GM10248 (cell line): Measurements from ENCODE around the gene PRDM16.

Source experiments
- CTCF ChIA-PET: fragments of 300-600 bp; sonication (Branson Sonifier 250); formaldehyde crosslinking; extraction: SDS; loops from one replicate; lab custom pipeline; 2021; ENCODE audit warnings: antibody characterized with exemption; lab: Yijun Ruan, JAX
- POLR2A ChIA-PET: fragments of 350-650 bp; sonication (Branson Sonifier 250); formaldehyde crosslinking; extraction: SDS; loops from one replicate; lab custom pipeline; 2020; ENCODE audit warnings: antibody characterized with exemption; lab: Yijun Ruan, JAX
- DNase-seq: peaks from one replicate; pipeline ENCODE4 v3.0.0; 2012; ENCODE audit errors: extremely low spot score
- TF ChIP-seq, protein P1 (sequence below): IDR thresholded peaks from 2 replicates; pipeline ENCODE4 v1.5.1; 2012; ENCODE audit warnings: mild to moderate bottlenecking, low read depth; ENCODE audit errors: extremely low read depth, missing control alignments, control extremely low read depth

PRDM16 gene

DNA sequence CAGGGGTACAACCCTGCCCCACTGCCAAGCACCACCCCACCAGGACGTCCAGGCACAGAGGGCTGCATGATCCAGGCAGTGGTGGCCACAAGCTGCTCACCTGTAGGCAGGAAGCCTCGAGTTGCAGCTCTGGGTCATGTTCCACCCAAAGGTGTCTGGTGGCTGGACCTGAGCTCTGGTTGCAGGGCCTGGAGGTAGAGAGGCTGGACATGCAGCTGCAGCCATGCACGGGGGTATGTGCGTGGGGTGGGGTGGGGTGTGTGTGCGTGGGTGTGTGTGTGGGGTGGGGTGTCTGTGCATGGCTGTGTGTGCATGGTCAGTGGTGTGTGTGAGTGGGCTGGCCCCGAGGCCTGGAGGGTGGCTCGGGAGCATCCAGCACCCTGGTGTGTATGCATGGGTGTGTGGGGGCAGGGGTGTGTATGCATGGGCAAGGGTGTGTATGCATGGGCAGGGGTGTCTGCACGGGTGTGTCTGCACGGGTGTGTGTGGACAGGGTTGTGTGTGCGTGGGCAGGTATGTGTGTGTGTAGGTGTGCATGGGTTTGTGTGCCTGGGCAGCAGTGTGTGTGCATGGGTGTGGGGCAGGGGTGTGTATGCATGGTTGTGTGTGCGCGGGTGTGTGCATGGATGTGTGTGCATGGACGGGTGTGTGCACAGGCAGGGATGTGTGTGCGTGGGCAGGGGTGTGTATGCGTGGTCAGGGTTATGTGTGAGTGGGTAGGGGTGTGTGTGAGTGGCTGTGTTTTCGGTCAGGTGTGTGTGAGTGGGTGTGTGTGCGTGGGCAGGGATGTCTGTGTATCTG lies 401.0 kb downstream of the PRDM16 start:
- no peak for DNase-seq
- ChIA-PET POLR2A (no interaction called here), CTCF (interaction anchor here (1.7 kb wide), 1 partner anchor 21 kb away, joined by 4 read pairs; no protein-coding TSS in a partner anchor)
- TF ChIP-seq, protein P1, sequence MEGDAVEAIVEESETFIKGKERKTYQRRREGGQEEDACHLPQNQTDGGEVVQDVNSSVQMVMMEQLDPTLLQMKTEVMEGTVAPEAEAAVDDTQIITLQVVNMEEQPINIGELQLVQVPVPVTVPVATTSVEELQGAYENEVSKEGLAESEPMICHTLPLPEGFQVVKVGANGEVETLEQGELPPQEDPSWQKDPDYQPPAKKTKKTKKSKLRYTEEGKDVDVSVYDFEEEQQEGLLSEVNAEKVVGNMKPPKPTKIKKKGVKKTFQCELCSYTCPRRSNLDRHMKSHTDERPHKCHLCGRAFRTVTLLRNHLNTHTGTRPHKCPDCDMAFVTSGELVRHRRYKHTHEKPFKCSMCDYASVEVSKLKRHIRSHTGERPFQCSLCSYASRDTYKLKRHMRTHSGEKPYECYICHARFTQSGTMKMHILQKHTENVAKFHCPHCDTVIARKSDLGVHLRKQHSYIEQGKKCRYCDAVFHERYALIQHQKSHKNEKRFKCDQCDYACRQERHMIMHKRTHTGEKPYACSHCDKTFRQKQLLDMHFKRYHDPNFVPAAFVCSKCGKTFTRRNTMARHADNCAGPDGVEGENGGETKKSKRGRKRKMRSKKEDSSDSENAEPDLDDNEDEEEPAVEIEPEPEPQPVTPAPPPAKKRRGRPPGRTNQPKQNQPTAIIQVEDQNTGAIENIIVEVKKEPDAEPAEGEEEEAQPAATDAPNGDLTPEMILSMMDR, result no peak

DNA sequence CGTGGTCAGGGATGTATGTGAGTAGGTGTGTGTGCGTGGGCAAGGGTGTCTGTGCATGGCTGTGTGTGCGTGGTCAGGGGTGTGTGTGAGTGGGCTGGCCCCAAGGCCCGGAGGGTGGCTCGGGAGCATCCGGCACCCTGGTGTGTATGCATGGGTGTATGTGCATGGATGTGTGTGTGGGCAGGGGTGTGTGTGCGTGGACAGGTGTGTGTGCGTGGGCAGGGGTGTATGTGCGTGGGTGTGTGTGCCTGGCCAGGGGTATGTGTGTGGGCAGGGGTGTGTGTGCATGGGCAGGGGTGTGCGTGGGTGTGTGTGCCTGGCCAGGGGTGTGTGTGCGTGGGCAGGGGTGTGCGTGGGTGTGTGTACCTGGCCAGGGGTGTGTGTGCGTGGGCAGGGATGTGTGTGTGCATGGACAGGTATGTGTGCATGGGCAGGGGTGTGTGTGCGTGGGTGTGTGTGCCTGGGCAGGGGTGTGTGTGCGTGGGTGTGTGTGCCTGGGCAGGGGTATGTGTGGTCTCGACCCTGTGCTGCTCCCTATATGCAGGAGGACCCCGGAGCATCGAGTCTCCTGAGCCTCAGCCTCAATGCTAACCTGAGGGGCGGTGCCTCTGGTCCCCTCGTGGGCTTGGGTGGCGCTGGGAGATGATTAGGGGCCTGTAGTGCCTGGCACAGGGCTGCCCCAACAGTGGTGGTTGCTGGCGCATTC lies 401.8 kb downstream of the PRDM16 start:
- TF ChIP-seq, protein P1, result no peak
- POLR2A ChIA-PET, result no interaction called here
- CTCF ChIA-PET, result interaction anchor here (1.6 kb wide), 1 partner anchor 18 kb away, joined by 8 read pairs; no protein-coding TSS in a partner anchor
- no peak for DNase-seq

DNA sequence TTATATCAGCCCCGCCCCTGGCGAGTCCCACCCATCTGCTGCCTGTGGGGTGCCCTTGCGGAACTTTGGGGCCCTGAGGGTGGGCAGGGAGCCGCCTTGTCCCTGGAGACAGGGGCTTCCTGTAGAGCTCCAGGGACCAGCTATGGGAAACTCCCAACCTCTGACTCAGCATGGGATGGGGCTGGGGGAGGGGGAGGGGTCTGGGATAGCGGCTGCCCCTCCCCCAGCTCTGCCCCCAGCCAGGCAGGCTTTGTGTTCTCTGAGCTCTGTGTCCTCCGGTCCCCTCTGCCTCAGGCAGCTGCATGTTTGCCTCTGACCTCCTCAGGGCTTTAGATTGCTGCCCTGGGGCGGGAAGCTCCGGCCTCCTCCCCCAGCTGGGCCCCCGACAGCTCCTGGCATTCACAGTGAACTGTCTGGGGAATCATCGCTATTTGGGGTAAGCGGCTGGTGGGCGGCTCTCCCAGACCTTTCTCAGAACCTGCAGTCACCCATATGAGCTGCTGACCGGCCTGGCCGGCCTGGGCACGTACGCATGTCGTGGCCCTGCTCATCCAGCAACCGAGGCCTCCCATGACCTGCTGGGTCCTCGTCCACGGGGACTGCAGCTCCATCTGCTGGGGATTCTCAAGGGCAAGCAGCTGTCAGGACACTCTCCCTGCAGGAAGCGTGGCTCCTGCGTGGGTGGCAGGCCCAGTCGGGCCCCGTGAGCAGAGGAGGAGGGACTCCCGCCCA lies 402.5 kb downstream of the PRDM16 start:
- POLR2A ChIA-PET, result no interaction called here
- CTCF ChIA-PET, result interaction anchor here (1.6 kb wide), 1 partner anchor 18 kb away, joined by 8 read pairs; no protein-coding TSS in a partner anchor
- DNase-seq, result no peak
- TF ChIP-seq, protein P1, result no peak

DNA sequence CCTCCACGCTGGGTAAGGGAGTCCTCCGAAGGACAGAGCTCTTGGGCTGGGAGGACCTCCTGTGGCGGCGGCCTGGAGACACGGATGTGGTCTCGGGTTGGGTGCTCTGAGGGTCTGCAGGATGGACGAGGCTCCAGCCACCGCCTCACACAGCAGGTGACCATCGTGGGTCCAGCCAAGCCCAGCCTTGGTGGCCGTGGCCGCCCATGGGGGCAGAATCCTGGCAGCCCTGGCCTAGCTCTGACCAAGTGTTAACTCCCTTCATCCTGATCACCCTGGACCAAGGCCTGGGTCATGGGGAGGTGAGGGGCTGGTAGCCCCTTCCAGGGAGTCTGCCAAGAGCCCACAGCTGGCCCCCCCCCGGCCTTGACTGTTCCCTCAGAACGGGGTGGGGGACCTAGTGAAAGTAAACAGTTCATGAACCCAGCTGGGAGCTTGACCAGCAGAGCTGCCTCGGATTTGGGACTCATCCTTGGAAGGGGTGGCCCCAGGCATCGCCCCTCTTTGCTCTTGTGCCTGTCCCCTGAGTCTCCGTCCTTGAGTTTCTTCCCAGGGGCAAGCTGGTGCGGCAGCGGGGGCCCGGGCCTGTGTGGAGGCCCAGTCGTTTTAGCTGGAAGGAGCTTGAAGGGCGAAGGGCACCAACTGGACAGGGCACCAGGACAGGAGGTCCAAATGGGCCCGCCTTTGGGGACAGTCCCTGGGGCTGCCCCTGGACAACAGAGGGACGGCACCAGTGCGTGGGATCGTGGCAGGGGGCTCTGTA lies 403.3 kb downstream of the PRDM16 start:
- TF ChIP-seq, protein P1, result no peak
- no peak for DNase-seq
- ChIA-PET POLR2A (no interaction called here), CTCF (interaction anchor here (1.6 kb wide), 1 partner anchor 19 kb away, joined by 8 read pairs; no protein-coding TSS in a partner anchor)

DNA sequence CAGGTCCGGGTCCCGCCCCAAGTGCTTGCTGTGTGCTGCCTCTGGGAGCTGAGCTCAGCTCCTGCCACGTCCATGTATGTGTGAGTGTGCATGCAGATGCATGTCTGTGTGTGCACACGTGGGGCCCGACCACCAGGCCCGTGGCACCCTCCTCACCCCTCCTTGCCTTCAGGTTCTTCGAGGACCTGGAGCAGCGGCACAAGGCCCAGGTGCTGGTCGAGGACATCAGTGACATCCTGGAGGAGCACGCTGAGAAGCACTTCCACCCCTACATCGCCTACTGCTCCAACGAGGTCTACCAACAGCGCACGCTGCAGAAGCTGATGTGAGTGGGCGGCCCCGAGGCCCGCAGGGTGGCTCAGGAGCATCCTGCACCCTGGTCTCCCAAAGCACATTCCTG lies 403.9 kb downstream of the PRDM16 start:
- TF ChIP-seq, protein P1, result no peak
- POLR2A ChIA-PET, result no interaction called here
- CTCF ChIA-PET, result interaction anchor here (1.0 kb wide), 1 partner anchor 18 kb away, joined by 3 read pairs; no protein-coding TSS in a partner anchor
- no peak for DNase-seq
